MM.1S (cell line): Measurements from ENCODE around the gene C4BPB.

Source experiments
- DNase-seq: peaks from one replicate; pipeline ENCODE4 v3.0.0-alpha.2; 2015
- H2AFZ ChIP-seq: fragments of 300-600 bp; sonication (generic); 2 replicates; pipeline ENCODE4 v1.6.0; 2016; ENCODE audit warnings: antibody characterized with exemption, low read length
- H3F3A ChIP-seq: fragments of 300-600 bp; sonication (generic); 2 replicates; pipeline ENCODE4 v1.6.1; 2016; ENCODE audit warnings: mild to moderate bottlenecking, antibody characterized with exemption, low read length, moderate library complexity, mixed read lengths; ENCODE audit not compliant: insufficient read depth
- H3K27ac ChIP-seq: fragments of 300-600 bp; sonication (generic); 2 replicates; pipeline ENCODE4 v1.5.1; 2016; ENCODE audit warnings: mild to moderate bottlenecking, low read length
- H3K27me3 ChIP-seq: fragments of 300-600 bp; sonication (generic); replicated peaks from 2 replicates; pipeline ENCODE4 v1.6.0; 2016; ENCODE audit warnings: low read length; ENCODE audit not compliant: insufficient read depth
- H3K36me3 ChIP-seq: fragments of 300-600 bp; sonication (generic); replicated peaks from 2 replicates; pipeline ENCODE4 v1.6.1; 2016; ENCODE audit warnings: mild to moderate bottlenecking, low read length, mixed read lengths; ENCODE audit not compliant: insufficient read depth
- H3K4me1 ChIP-seq: fragments of 300-600 bp; sonication (generic); 2 replicates; pipeline ENCODE4 v1.6.1; 2016; ENCODE audit warnings: low read length, mixed read lengths
- H3K4me2 ChIP-seq: fragments of 300-600 bp; sonication (generic); 2 replicates; pipeline ENCODE4 v1.6.0; 2016; ENCODE audit warnings: low read depth, low read length
- H3K4me3 ChIP-seq: fragments of 300-600 bp; sonication (generic); 2 replicates; pipeline ENCODE4 v1.5.1; 2016; ENCODE audit warnings: low read length, mixed read lengths
- H3K79me2 ChIP-seq: fragments of 300-600 bp; sonication (generic); 2 replicates; pipeline ENCODE4 v1.6.1; 2016; ENCODE audit warnings: mixed run types, low read length, mixed read lengths
- H3K9ac ChIP-seq: fragments of 300-600 bp; sonication (generic); 2 replicates; pipeline ENCODE4 v1.6.1; 2016; ENCODE audit warnings: low read length, mixed read lengths
- H3K9me2 ChIP-seq: fragments of 300-600 bp; sonication (generic); replicated peaks from 2 replicates; pipeline ENCODE4 v1.6.1; 2016; ENCODE audit warnings: mild to moderate bottlenecking, low read length, mixed read lengths; ENCODE audit not compliant: insufficient read depth
- H3K9me3 ChIP-seq: fragments of 300-600 bp; sonication (generic); replicated peaks from 2 replicates; pipeline ENCODE4 v1.6.1; 2016; ENCODE audit warnings: mild to moderate bottlenecking, low read length, mixed read lengths; ENCODE audit not compliant: insufficient read depth
- H4K20me1 ChIP-seq: fragments of 300-600 bp; sonication (generic); 2 replicates; pipeline ENCODE4 v1.6.1; 2016; ENCODE audit warnings: mild to moderate bottlenecking, low read length, moderate library complexity, mixed read lengths; ENCODE audit not compliant: insufficient read depth
- EZH2 ChIP-seq: fragments of 300-600 bp; sonication (generic); optimal IDR thresholded peaks from 2 replicates; pipeline ENCODE3; 2017; ENCODE audit warnings: low read depth, mild to moderate bottlenecking, antibody characterized with exemption, low read length, mixed read lengths
- EZH2phosphoT487 ChIP-seq: fragments of 300-600 bp; sonication (generic); IDR thresholded peaks from 2 replicates; pipeline ENCODE4 v1.6.1; 2018; ENCODE audit warnings: antibody characterized with exemption, low read length
- TF ChIP-seq, protein P1 (sequence below): fragments of 300-600 bp; sonication (generic); IDR thresholded peaks from 2 replicates; pipeline ENCODE4 v1.5.1; 2016; ENCODE audit warnings: antibody characterized with exemption, low read length, mixed read lengths

Gene C4BPB

GRCh38 chr1:207124389-207124788 lies 35.7 kb downstream of the C4BPB start:
- H2AFZ ChIP-seq, result no peak overlapping the region
- no peak overlapping the region for H3K9ac ChIP-seq
- no peaks in the 10 kb centered on the region for H3K36me3 ChIP-seq
- no peaks in the 10 kb centered on the region for H3K27me3 ChIP-seq
- no peak overlapping the region for H3K27ac ChIP-seq
- H3K4me2 ChIP-seq, result no peak overlapping the region
- no peak for DNase-seq
- no peaks in the 10 kb centered on the region for H4K20me1 ChIP-seq
- H3K4me3 ChIP-seq, result no peak overlapping the region
- TF ChIP-seq, protein P1, sequence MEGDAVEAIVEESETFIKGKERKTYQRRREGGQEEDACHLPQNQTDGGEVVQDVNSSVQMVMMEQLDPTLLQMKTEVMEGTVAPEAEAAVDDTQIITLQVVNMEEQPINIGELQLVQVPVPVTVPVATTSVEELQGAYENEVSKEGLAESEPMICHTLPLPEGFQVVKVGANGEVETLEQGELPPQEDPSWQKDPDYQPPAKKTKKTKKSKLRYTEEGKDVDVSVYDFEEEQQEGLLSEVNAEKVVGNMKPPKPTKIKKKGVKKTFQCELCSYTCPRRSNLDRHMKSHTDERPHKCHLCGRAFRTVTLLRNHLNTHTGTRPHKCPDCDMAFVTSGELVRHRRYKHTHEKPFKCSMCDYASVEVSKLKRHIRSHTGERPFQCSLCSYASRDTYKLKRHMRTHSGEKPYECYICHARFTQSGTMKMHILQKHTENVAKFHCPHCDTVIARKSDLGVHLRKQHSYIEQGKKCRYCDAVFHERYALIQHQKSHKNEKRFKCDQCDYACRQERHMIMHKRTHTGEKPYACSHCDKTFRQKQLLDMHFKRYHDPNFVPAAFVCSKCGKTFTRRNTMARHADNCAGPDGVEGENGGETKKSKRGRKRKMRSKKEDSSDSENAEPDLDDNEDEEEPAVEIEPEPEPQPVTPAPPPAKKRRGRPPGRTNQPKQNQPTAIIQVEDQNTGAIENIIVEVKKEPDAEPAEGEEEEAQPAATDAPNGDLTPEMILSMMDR, result no peak
- no peak for TF ChIP-seq EZH2
- no peak for TF ChIP-seq EZH2phosphoT487
- no peaks in the 10 kb centered on the region for H3K9me2 ChIP-seq
- H3K4me1 ChIP-seq, result no peaks in the 10 kb centered on the region
- no peaks in the 10 kb centered on the region for H3F3A ChIP-seq
- H3K9me3 ChIP-seq, result no peaks in the 10 kb centered on the region
- no peaks in the 10 kb centered on the region for H3K79me2 ChIP-seq

- no peak overlapping the region for H3K27ac ChIP-seq
- no peaks in the 10 kb centered on the region for H3K36me3 ChIP-seq
- no peak for DNase-seq
- H3K27me3 ChIP-seq, result no peaks in the 10 kb centered on the region
- H3K79me2 ChIP-seq, result no peaks in the 10 kb centered on the region
- no peak for TF ChIP-seq EZH2phosphoT487
- TF ChIP-seq, protein P1, result no peak
- no peak for TF ChIP-seq EZH2
- no peak overlapping the region for H2AFZ ChIP-seq
- H3K9ac ChIP-seq, result no peak overlapping the region
- no peaks in the 10 kb centered on the region for H3K9me2 ChIP-seq
- H4K20me1 ChIP-seq, result no peaks in the 10 kb centered on the region
- H3K9me3 ChIP-seq, result no peaks in the 10 kb centered on the region
- no peak overlapping the region for H3K4me3 ChIP-seq
- no peak overlapping the region for H3K4me2 ChIP-seq
- no peaks in the 10 kb centered on the region for H3K4me1 ChIP-seq
- H3F3A ChIP-seq, result no peaks in the 10 kb centered on the region
Observed at GRCh38 chr1:207128336-207128921, 39.8 kb downstream of the C4BPB start.

GRCh38 chr1:207129053-207129452 lies 40.4 kb downstream of the C4BPB start:
- H3K27me3 ChIP-seq, result no peaks in the 10 kb centered on the region
- H3K4me3 ChIP-seq, result no peak overlapping the region
- H3K4me2 ChIP-seq, result no peak overlapping the region
- H3K79me2 ChIP-seq, result no peaks in the 10 kb centered on the region
- H3K9ac ChIP-seq, result no peak overlapping the region
- TF ChIP-seq EZH2, result no peak
- TF ChIP-seq, protein P1, result no peak
- TF ChIP-seq EZH2phosphoT487, result no peak
- no peaks in the 10 kb centered on the region for H4K20me1 ChIP-seq
- no peaks in the 10 kb centered on the region for H3F3A ChIP-seq
- DNase-seq, result no peak
- H3K27ac ChIP-seq, result no peak overlapping the region
- H3K4me1 ChIP-seq, result no peaks in the 10 kb centered on the region
- H3K9me3 ChIP-seq, result no peaks in the 10 kb centered on the region
- no peak overlapping the region for H2AFZ ChIP-seq
- H3K9me2 ChIP-seq, result no peaks in the 10 kb centered on the region
- H3K36me3 ChIP-seq, result no peaks in the 10 kb centered on the region
